ENCODE measurements around the gene SART3.

SART3 gene

DNA sequence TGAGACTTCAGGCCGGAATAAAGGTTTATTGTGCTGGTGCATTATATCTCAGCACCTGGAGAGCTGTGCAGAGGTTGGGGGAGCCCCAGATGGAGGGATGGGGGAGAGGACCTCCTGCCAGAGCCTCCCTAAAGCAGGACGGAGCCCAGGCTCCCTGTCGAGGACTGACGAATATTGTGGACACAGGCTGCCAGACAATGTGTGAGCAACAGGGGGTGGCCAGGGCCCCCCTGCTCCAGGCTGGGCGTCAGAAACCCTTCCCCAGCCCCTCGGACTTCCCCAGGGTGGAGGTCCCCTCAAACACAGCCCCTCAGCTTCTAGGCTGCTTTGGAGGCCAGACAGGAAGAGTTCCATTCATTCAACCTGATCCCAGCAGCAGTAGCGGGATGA lies 28.9 kb upstream of the SART3 start:
- TF ChIP-seq, protein P1, sequence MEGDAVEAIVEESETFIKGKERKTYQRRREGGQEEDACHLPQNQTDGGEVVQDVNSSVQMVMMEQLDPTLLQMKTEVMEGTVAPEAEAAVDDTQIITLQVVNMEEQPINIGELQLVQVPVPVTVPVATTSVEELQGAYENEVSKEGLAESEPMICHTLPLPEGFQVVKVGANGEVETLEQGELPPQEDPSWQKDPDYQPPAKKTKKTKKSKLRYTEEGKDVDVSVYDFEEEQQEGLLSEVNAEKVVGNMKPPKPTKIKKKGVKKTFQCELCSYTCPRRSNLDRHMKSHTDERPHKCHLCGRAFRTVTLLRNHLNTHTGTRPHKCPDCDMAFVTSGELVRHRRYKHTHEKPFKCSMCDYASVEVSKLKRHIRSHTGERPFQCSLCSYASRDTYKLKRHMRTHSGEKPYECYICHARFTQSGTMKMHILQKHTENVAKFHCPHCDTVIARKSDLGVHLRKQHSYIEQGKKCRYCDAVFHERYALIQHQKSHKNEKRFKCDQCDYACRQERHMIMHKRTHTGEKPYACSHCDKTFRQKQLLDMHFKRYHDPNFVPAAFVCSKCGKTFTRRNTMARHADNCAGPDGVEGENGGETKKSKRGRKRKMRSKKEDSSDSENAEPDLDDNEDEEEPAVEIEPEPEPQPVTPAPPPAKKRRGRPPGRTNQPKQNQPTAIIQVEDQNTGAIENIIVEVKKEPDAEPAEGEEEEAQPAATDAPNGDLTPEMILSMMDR (conservative IDR thresholded peaks at IDR 0.05; ENCODE audit: low read length), result no peak
- no peak overlapping the region for H3K4me3 ChIP-seq (ENCODE audit: low read length)
- DNase-seq (ENCODE audit: low read depth), result no peak

DNA sequence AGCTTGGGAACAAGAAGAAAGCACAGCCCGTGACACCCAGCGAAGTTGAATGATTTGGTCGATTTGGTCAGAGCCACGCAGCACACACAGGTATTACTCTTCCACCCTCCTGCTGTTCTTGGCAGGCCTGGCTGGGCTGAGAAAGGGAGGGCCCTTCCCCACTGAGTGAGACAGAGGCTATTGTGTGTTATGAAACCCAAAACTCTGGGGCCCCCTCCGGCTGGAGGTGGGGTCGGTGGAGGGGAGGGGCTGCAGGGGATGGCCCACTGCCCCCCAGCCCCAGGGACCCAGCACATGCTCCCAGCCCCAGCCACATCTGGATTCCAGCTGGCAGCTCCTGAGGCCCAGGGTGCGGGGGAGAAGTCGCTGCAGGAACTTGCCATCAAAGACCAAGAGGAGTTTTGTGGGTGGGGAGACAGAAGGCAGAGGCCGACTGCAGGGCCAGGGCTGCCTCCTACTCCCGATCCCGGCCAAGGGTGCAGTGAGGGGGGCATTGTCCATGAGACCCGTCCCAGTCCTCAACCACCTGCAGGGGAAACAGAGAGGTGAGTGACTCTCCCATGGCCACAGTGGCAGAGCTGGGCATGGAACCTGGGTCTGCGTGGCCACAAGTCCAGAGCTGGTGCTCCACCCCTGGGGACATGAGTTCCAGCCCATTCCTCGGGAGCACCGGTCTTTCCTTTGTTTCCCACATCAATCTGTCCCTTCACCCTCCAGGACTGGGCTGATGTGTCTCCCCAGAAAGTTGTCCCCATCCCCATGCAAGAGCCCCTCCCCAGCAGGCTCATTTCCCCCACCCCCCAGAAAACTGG lies 28.3 kb upstream of the SART3 start:
- peak overlapping the region; percentile 5; the same call in 1 of the 2 replicates for H3K4me3 ChIP-seq (ENCODE audit: low read length)
- TF ChIP-seq, protein P1 (conservative IDR thresholded peaks at IDR 0.05; ENCODE audit: low read length), result no peak
- peak; percentile 69 for DNase-seq (ENCODE audit: low read depth)

DNA sequence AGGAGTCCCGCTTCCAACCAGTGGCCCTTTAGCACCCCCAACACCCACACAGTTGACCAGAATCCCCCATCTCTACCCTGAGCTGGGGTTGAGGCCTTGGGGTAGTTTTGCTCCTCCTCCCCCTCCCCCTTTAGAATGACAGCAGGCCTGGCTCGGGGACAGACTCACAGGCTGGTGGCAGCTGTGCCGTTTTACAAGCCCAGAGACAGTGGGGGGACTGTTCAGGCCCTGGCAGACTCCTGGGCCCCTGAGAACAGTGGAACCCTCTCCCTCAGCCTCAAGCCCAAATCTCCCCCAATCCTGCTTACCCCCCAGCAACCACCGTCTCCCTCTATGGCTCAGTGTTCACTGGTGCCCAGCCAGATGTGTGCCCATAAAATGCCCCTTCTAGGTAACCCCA lies 26.9 kb upstream of the SART3 start:
- H3K4me3 ChIP-seq (ENCODE audit: low read length), result no peak overlapping the region
- DNase-seq (ENCODE audit: low read depth), result no peak
- TF ChIP-seq, protein P1 (conservative IDR thresholded peaks at IDR 0.05; ENCODE audit: low read length), result no peak

DNA sequence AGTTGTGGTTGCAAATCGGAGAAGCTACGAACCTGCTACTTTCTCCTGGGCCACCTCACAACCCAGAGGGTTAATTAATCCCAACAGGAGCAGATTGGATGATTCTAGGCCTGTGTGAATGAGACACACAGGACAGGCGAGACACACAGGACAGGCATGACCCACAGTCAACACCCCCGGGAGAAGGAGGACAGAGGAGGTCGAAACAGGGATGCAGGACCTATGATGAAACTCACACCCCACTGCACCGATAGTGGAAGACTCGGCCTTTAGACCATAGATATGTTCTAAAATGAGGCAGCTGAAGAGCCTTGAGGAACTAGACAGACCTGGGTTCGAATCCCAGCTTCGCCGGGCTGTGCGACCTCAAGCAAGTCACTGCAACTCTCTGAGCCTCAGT lies 25.3 kb upstream of the SART3 start:
- no peak overlapping the region for H3K4me3 ChIP-seq (ENCODE audit: low read length)
- TF ChIP-seq, protein P1 (conservative IDR thresholded peaks at IDR 0.05; ENCODE audit: low read length), result no peak
- DNase-seq (ENCODE audit: low read depth), result no peak

GRCh38 chr12:108585864-108586263 lies 24.9 kb upstream of the SART3 start:
- H3K4me3 ChIP-seq (ENCODE audit: low read length), result no peak overlapping the region
- TF ChIP-seq, protein P1 (conservative IDR thresholded peaks at IDR 0.05; ENCODE audit: low read length), result no peak
- DNase-seq (ENCODE audit: low read depth), result no peak

DNA sequence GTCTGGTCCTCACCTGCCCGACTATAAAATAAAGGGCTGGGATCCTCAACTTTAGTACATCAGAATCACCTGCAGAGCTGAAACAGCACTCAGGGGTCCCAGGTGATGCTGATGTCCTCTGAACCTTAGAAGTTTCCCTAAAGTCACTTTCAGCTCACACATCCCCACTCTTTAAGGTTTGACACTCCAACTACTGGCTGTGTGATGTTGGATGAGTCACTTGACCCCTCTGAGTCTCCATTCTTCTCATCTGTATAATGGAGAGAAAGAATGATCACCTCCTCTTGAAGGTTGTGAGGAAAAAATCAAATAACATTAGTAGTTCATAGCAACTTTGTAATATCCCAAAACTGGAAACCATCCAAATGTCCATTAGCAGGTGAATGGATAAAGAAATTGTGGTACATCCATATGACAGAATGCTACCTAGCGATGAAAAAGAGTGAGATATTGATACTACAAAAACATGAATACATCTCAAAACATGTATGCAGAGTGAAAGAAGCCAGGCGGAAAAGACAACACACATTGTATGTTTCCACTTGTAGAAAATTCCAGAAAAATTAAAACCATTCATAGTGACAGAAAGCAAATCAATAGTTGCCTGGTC lies 23.6 kb upstream of the SART3 start:
- no peak overlapping the region for H3K4me3 ChIP-seq (ENCODE audit: low read length)
- DNase-seq (ENCODE audit: low read depth), result no peak
- TF ChIP-seq, protein P1 (conservative IDR thresholded peaks at IDR 0.05; ENCODE audit: low read length), result no peak

- no peak for DNase-seq (ENCODE audit: low read depth)
- H3K4me3 ChIP-seq (ENCODE audit: low read length), result no peak overlapping the region
- TF ChIP-seq, protein P1 (conservative IDR thresholded peaks at IDR 0.05; ENCODE audit: low read length), result no peak
These were observed 23.0 kb upstream of the SART3 start for GRCh38 chr12:108583991-108584390.

Data from AG10803 (cell line).